Brain microvascular endothelial cell (primary cell): ENCODE data around the gene IFTAP.

Source experiments
- DNase-seq: peaks from one replicate; pipeline ENCODE4 v3.0.0-alpha.2; 2020
- H3K27ac ChIP-seq: fragments of 250-450 bp; sonication (Bioruptor Pico); 2 replicates; pipeline ENCODE4 v1.5.1; 2020; ENCODE audit warnings: mild to moderate bottlenecking, moderate library complexity
- H3K27me3 ChIP-seq: fragments of 250-450 bp; sonication (Bioruptor Pico); replicated peaks from 2 replicates; pipeline ENCODE4 v1.5.1; 2020; ENCODE audit warnings: mild to moderate bottlenecking
- H3K36me3 ChIP-seq: fragments of 250-450 bp; sonication (Bioruptor Pico); replicated peaks from 2 replicates; pipeline ENCODE4 v1.5.1; 2020; ENCODE audit warnings: mild to moderate bottlenecking
- H3K4me3 ChIP-seq: 2 replicates; pipeline ENCODE4 v1.5.1; 2011; ENCODE audit warnings: low read depth, mild to moderate bottlenecking, control low read depth, low read length, moderate library complexity
- CTCF ChIP-seq: IDR thresholded peaks from 2 replicates; pipeline ENCODE4 v1.5.1; 2011; ENCODE audit warnings: low read depth, mild to moderate bottlenecking, moderate library complexity, low read length, control low read depth, inconsistent platforms; ENCODE audit errors: missing control alignments
- in situ Hi-C: cut with HindIII; loops from 2 replicates; pipeline ENCODE4 v1.10.0; 2017; ENCODE audit warnings: low sequenced_read_pairs, low pct_ligation_motif_present

Gene IFTAP

GRCh38 chr11:36609383-36609782 lies 15.1 kb downstream of the IFTAP start:
- no peak overlapping the region for H3K27ac ChIP-seq
- TF ChIP-seq CTCF: no peak
- H3K27me3 ChIP-seq: no peaks in the 10 kb centered on the region
- H3K4me3 ChIP-seq: no peak overlapping the region
- in situ Hi-C loops: no loop called here
- no peak for DNase-seq
- no peaks in the 10 kb centered on the region for H3K36me3 ChIP-seq

GRCh38 chr11:36615826-36616225 lies 21.5 kb downstream of the IFTAP start:
- in situ Hi-C loops: no loop called here
- DNase-seq: no peak

GRCh38 chr11:36617543-36618362 lies 23.5 kb downstream of the IFTAP start:
- H3K36me3 ChIP-seq: no peaks in the 10 kb centered on the region
- no peak overlapping the region for H3K27ac ChIP-seq
- no peak for TF ChIP-seq CTCF
- no peaks in the 10 kb centered on the region for H3K27me3 ChIP-seq
- no peak for DNase-seq
- no peak overlapping the region for H3K4me3 ChIP-seq
- in situ Hi-C loops: no loop called here

More at GRCh38 chr11:36615826-36616225, 21.5 kb downstream of the IFTAP start:
- H3K36me3 ChIP-seq: no peaks in the 10 kb centered on the region
- no peak overlapping the region for H3K27ac ChIP-seq
- no peaks in the 10 kb centered on the region for H3K27me3 ChIP-seq
- H3K4me3 ChIP-seq: no peak overlapping the region
- TF ChIP-seq CTCF: no peak

- no peak for TF ChIP-seq CTCF
- in situ Hi-C loops: no loop called here
- Histone ChIP-seq H3K27me3 (no peaks in the 10 kb centered on the region), H3K27ac (no peak overlapping the region), H3K4me3 (no peak overlapping the region), H3K36me3 (no peaks in the 10 kb centered on the region)
- no peak for DNase-seq
Observed at GRCh38 chr11:36618363-36619047, 24.2 kb downstream of the IFTAP start.

GRCh38 chr11:36619502-36619901 lies 25.2 kb downstream of the IFTAP start:
- Histone ChIP-seq H3K36me3 (no peaks in the 10 kb centered on the region), H3K27me3 (no peaks in the 10 kb centered on the region), H3K4me3 (no peak overlapping the region), H3K27ac (no peak overlapping the region)
- no peak for DNase-seq
- in situ Hi-C loops: no loop called here
- TF ChIP-seq CTCF: no peak
